ENCODE measurements around the gene CAPS.

GRCh38 chr19:5891938-5892771 is 21.9 kb upstream of the CAPS start:
- TF ChIP-seq CTCF (IDR thresholded peaks at IDR 0.05) (peak; percentile 41), ZNF512 (CRISPR knock-in tag; IDR thresholded peaks at IDR 0.05; ENCODE audit: borderline replicate concordance) (no peak), MXD4 (CRISPR knock-in tag; IDR thresholded peaks at IDR 0.05; ENCODE audit: borderline replicate concordance) (no peak), ZNF121 (CRISPR knock-in tag; IDR thresholded peaks at IDR 0.05) (no peak), PRRX2 (CRISPR knock-in tag; IDR thresholded peaks at IDR 0.05) (no peak), CBFB (CRISPR knock-in tag; IDR thresholded peaks at IDR 0.05; ENCODE audit: low read depth) (no peak), ZNF263 (CRISPR knock-in tag; IDR thresholded peaks at IDR 0.05; ENCODE audit: low read depth) (peak; percentile 67; the same call in 1 of the 2 replicates), ATF2 (CRISPR knock-in tag; IDR thresholded peaks at IDR 0.05; ENCODE audit: borderline replicate concordance, low read depth) (no peak), ATF3 (CRISPR knock-in tag; conservative IDR thresholded peaks at IDR 0.05) (no peak)
